Neutrophil (primary cell): ENCODE results near the gene NGLY1.

Experiments used
- H3K27ac ChIP-seq: fragments of 200-600 bp; sonication (generic); 2 replicates; pipeline ENCODE4 v1.5.1; 2016; ENCODE audit warnings: mild to moderate bottlenecking, moderate library complexity
- H3K27me3 ChIP-seq: fragments of 200-600 bp; sonication (generic); 2 replicates; pipeline ENCODE4 v1.6.0; 2016; ENCODE audit warnings: mild to moderate bottlenecking
- H3K36me3 ChIP-seq: fragments of 200-600 bp; sonication (generic); 2 replicates; pipeline ENCODE4 v1.5.1; 2017
- H3K4me1 ChIP-seq, 2 experiments: fragments of 200-600 bp in 1 of 2; sonication (generic) in 1 of 2; 1 replicate in 1 of 2; 2 replicates in 1 of 2; pipeline versions ENCODE4 v1.5.1 to v1.6.1; 2013 to 2016; ENCODE audit warnings: low read depth in 1 of 2, low read length in 1 of 2, mild to moderate bottlenecking in 1 of 2, moderate library complexity in 1 of 2; ENCODE audit not compliant: control insufficient read depth in 1 of 2, insufficient read depth in 1 of 2
- H3K4me3 ChIP-seq, 2 experiments: fragments of 200-600 bp in 1 of 2; sonication (generic) in 1 of 2; 1 replicate in 1 of 2; 2 replicates in 1 of 2; pipeline ENCODE4 v1.5.1; 2013 to 2016; ENCODE audit warnings: low read depth in 1 of 2, low read length in 1 of 2, mild to moderate bottlenecking in 1 of 2, moderate library complexity in 1 of 2
- H3K9me3 ChIP-seq: fragments of 200-600 bp; sonication (generic); 2 replicates; pipeline ENCODE4 v1.5.1; 2016
- TF ChIP-seq, protein P1 (sequence below): fragments of 200-600 bp; sonication (generic); IDR thresholded peaks from 2 replicates; pipeline ENCODE4 v1.5.1; 2016; ENCODE audit warnings: antibody characterized with exemption

The NGLY1 gene

DNA sequence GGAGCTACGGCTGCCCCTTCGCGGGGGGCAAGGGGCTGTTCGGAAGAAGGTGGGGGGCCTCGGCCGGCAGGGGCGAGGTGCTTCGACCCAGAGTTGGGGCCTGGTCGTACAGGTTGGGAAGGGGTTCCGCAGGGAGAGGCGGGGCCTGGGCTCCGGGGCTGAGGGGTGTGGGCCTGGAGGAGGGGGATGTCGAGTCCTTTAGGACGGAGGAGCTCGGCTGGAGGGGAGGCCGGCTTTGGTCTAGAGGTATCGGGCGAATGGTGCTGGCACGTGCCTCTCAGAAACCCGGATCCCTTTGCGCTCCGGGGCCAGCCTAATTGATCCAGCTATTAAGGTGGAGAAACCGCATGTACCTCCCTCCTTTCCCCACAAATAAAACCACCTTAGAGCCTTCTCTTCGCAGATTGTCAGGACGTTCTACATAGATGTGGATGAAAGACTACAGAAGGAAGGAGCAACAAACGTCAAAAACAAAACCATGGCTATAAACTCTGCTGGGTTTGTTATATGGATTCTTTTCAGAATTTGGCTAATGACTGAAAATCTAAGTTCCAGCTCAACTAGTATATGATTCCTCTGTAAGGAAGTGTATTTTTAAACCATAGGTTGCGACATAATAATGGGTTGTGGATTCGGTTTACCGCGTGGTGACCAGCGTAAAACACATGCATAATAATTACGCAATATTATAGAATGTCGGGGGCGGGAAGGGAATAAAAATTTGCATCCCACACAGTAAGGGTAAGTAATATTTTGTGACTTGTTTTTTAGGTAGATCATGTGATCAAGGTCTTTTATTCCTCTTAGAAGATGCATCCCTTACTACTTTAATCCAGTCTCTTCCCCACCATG lies 644 bp upstream of the NGLY1 start:
- peak overlapping the region; percentile 98 for H3K27ac ChIP-seq
- H3K9me3 ChIP-seq, result no peaks in the 10 kb centered on the region
- no peaks in the 10 kb centered on the region for H3K27me3 ChIP-seq
- TF ChIP-seq, protein P1, sequence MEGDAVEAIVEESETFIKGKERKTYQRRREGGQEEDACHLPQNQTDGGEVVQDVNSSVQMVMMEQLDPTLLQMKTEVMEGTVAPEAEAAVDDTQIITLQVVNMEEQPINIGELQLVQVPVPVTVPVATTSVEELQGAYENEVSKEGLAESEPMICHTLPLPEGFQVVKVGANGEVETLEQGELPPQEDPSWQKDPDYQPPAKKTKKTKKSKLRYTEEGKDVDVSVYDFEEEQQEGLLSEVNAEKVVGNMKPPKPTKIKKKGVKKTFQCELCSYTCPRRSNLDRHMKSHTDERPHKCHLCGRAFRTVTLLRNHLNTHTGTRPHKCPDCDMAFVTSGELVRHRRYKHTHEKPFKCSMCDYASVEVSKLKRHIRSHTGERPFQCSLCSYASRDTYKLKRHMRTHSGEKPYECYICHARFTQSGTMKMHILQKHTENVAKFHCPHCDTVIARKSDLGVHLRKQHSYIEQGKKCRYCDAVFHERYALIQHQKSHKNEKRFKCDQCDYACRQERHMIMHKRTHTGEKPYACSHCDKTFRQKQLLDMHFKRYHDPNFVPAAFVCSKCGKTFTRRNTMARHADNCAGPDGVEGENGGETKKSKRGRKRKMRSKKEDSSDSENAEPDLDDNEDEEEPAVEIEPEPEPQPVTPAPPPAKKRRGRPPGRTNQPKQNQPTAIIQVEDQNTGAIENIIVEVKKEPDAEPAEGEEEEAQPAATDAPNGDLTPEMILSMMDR, result no peak
- peak overlapping the region; percentile 85 to 95 for H3K4me3 ChIP-seq
- no peaks in the 10 kb centered on the region for H3K36me3 ChIP-seq
- peaks cover 30 to 31% of the 10 kb centered on the region in 2 experiments for H3K4me1 ChIP-seq

DNA sequence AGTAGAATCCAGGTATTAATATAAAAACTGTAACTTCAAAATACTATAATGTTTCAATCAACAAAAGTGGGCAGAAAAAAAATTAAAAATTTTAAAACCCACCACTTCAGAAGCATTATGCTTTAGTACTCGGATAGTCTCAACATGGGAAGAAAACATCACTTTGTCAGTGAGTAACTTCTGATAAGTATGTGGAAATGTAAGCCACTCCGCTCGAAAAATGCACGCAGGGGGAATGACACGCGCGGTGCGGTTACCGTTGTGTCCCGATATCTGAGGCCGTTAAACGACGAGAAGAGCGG lies 656 bp downstream of the NGLY1 start:
- Histone ChIP-seq H3K36me3 (peaks cover 8% of the 10 kb centered on the region), H3K4me1 (peaks cover 30 to 31% of the 10 kb centered on the region in 2 experiments), H3K9me3 (no peaks in the 10 kb centered on the region), H3K4me3 (peak overlapping the region; percentile 85 to 95), H3K27ac (peak overlapping the region; percentile 98), H3K27me3 (no peaks in the 10 kb centered on the region)
- TF ChIP-seq, protein P1, result no peak

DNA sequence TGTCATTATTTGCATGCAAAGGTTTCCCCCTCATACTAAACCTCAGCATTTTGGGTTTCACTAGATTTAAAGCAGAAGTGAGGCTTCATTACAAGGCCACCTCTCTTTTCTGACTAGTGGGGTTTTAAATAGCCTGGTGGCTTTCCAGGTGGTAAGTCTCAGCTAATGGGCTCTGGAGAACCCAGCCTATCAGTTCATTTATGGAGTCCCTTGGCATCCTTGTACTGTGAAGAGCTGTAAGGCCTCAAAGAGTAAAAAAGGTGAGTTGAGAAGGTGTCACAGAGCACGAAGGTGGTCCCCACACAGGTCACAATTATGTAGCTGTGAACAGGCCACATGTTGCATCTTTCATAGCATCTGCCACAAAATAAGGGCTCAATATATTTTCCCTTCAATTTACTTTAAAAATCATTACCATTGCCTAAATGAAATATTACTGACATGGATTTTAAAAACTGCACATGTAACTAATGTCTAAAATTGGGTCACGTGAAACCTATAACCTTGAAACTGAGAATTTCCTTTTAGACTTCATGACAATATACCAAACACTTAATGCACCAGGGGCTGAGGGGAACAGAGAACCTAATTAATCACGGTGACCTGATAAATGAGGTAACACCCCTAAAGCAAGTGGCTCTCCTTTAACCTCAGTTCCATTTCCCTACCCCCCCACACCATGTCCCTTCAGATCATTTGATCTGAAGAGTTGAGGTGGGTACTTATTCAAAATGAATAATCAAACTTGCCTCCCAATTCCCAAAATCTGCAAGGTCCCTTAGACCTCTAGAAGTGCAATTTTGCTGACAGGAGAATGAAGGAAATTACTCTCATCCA lies 1.3 kb downstream of the NGLY1 start:
- peak overlapping the region; percentile 98 for H3K27ac ChIP-seq
- TF ChIP-seq, protein P1, result no peak

DNA sequence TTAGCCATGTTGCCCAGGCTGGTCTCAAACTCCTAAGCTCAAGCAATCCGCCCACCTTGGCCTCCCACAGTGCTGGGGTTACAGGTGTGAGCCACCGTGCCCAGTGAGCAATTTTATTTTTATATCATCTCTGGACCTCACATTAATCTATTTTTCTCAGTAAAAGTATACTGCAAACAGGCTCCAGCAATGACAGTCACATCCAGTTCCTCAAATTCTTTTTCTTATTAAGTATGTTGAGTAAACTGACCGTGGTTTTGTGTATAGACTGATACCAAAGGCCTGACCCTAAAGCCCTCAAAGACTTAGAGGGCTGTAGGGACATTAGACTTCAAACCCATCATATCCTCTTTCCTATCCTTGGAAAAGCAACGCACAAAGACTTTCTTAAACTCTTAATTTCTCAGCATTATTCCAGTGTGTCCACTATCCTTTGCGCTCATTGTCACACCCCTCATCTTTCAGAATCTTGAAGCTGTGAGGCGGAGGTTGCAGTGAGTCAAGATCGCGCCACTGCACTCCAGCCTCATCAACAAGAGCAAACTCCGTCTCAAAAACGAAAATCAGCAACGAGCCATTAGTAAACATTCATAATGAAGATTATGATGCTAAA lies 2.0 kb downstream of the NGLY1 start:
- TF ChIP-seq, protein P1, result no peak
- Histone ChIP-seq H3K9me3 (no peaks in the 10 kb centered on the region), H3K27me3 (no peaks in the 10 kb centered on the region), H3K4me1 (peaks cover 30 to 31% of the 10 kb centered on the region in 2 experiments), H3K27ac (peak overlapping the region; percentile 98), H3K36me3 (peaks cover 20% of the 10 kb centered on the region), H3K4me3 (peak overlapping the region in 1 of 2 experiments; percentile 85)

More for the DNA sequence above, 1.3 kb downstream of the NGLY1 start:
- Histone ChIP-seq H3K27me3 (no peaks in the 10 kb centered on the region), H3K36me3 (peaks cover 13% of the 10 kb centered on the region), H3K4me3 (peak overlapping the region; percentile 85 to 95), H3K9me3 (no peaks in the 10 kb centered on the region), H3K4me1 (peaks cover 30 to 31% of the 10 kb centered on the region in 2 experiments)

DNA sequence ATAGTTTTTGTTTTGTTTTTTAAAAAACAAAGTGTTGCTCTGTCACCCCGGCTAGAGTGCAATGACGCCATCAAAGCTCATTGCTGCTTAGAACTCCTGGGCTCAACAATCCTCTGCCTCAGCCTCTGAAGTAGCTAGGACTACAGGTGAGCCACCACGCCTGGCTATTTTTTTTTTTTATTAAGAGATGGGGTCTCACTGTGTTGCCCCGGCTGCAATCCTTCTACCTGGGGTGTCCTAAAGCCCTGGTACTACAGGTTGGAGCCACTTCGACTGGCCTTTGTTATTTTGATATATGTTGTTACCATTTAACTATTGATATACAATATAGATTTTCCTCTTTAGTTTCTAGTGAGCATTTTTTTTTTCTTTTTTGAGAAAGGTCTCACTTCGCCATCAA lies 2.6 kb downstream of the NGLY1 start:
- TF ChIP-seq, protein P1, result no peak
- no peaks in the 10 kb centered on the region for H3K9me3 ChIP-seq
- H3K27me3 ChIP-seq, result no peaks in the 10 kb centered on the region

More for the DNA sequence above, 2.6 kb downstream of the NGLY1 start:
- Histone ChIP-seq H3K4me3 (no peak overlapping the region), H3K27ac (no peak overlapping the region), H3K36me3 (peaks cover 26% of the 10 kb centered on the region), H3K4me1 (peaks cover 30 to 31% of the 10 kb centered on the region in 2 experiments)
